NCI-H128 (cell line): ENCODE measurements around the gene RAB6A.
"Not testable (repeated sequence)": the region's sequence is repeated elsewhere in the genome, so short reads cannot be mapped to it uniquely, and the experiment has no call there.

Experiments
- DNase-seq: peaks from one replicate; lab custom pipeline; 2025; ENCODE audit not compliant: unreplicated experiment; lab: John Stamatoyannopoulos, UW

The RAB6A gene

GRCh38 chr11:73729594-73730206 lies 31.2 kb downstream of the RAB6A start:
- no peak for DNase-seq

- DNase-seq = no peak
Observed at GRCh38 chr11:73728000-73728399, 32.9 kb downstream of the RAB6A start.

DNA sequence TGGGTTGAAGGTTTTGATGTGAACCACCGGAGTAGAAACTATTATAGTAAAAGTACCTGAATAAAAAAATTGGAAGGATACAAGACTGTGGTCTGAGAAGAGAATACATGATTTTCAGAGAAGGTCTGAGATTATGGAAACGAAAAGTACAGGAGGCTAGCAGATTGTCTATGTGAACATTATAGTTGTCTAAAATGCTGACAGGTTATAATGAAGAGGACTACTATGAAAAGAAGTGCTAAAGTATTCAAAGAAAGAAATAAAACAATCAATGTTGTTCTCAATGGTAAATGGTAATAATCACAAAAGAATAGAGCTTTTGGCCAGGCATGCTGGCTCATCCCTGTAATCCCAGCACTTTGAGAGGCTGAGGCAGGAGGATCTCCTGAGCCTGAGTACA lies 34.0 kb downstream of the RAB6A start:
- DNase-seq = no peak

DNA sequence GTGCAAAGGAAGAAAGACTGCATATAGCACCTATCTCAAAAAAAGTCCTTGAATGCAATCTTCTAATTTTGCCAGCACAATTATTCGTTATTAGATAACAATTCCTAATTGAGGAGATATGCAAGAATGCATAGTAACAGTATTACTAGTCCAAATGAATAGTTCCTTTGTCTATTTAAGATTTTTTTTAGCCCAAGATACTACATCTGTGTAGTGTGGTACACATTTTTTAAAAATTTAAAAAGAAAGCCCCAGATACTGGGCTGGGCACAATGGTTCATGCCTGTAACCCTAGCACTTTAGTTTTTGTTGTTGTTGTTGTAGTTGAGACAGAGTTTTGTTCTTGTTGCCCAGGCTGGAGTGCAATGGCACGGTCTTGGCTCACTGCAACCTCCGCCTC lies 43.7 kb downstream of the RAB6A start:
- DNase-seq = no peak

GRCh38 chr11:73716153-73717056 lies 44.5 kb downstream of the RAB6A start:
- no peak for DNase-seq

- no peak for DNase-seq
Observed at GRCh38 chr11:73715541-73715940, 45.3 kb downstream of the RAB6A start.

- DNase-seq = no peak
Observed at GRCh38 chr11:73710964-73711363, 49.9 kb downstream of the RAB6A start.

GRCh38 chr11:73705053-73705452 lies 55.8 kb downstream of the RAB6A start:
- DNase-seq = no peak

- DNase-seq = no peak
Observed at GRCh38 chr11:73693899-73694525, 66.9 kb downstream of the RAB6A start.

DNA sequence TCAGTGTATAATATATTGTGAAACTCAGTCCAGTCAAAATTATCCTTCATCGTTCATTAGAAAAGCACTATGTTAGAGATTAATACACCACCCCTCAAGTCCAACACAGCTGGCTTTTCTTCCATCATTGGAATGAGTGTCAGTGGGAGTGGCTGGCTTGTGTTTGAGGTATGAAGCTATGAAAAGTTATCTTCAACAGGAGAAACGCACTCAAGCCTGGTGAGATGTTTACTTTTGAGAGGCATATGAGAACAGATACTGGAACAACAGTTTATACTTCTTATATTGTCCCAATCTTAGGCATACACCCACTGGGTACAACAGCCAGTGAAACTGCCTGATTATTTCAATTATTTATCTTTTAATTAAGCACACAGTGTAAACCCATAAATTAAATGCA lies 80.2 kb downstream of the RAB6A start:
- DNase-seq = no peak

- not testable (repeated sequence) for DNase-seq
Observed at GRCh38 chr11:73676552-73676951, 84.3 kb downstream of the RAB6A start.

DNA sequence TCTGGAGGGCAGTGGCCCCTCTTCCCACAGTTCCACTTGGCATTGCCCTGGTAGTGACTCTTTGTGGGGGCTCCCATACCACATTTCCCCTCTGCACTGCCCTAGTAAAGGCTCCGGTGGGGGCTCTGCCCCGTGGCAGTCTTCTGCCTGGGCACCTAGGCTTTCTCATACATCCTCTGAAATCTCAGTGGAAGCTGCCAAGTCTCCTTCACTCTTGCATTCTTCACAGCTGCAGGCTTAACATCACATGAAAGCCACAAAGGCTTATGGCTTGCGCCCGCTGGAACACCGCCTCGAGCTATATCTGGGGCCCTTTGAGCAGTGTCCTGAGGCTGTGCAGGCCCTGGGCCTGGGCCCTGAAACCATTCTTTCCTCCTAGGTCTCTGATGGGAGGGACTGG lies 89.2 kb downstream of the RAB6A start:
- no peak for DNase-seq

DNA sequence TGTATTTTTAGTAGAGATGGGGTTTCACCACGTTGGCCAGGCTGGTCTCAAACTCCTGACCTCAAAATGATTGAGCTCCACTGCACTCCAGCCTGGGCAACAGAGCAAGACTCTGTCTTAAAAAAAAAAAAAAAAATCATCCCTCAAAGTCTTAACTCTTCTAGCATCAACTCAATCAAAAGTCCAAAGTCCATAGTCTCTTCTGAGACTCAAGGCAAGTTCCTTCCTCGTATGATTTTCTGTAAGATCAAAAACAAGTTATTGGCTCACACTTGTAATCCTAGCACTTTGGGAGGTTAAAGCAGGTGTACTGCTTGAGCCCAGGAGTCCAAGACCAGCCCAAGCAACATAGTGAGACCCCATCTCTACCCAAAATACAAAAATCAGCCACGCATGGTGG lies 90.1 kb downstream of the RAB6A start:
- no peak for DNase-seq

DNA sequence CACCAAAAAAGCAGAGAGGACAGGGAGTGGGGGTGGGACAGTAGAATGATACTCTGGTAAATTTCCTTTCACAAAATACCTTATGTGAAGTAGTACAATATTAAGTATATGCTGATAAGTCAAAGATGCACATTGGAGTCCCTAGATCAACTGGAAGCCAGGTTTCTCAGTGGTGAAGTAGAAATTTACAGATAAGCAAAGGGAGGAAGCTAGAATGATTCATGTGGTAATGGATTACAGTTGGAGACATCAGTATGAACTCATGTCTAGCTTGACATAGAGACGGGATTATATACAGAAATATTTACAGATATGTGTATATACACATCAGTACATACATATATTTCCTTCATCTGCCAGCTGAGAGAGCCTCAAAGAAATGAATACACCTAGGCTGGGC lies 93.0 kb downstream of the RAB6A start:
- DNase-seq = no peak

- no peak for DNase-seq
Observed at GRCh38 chr11:73664877-73665276, 96.0 kb downstream of the RAB6A start.

- DNase-seq = no peak
Observed at GRCh38 chr11:73663604-73664495, 97.0 kb downstream of the RAB6A start.

DNA sequence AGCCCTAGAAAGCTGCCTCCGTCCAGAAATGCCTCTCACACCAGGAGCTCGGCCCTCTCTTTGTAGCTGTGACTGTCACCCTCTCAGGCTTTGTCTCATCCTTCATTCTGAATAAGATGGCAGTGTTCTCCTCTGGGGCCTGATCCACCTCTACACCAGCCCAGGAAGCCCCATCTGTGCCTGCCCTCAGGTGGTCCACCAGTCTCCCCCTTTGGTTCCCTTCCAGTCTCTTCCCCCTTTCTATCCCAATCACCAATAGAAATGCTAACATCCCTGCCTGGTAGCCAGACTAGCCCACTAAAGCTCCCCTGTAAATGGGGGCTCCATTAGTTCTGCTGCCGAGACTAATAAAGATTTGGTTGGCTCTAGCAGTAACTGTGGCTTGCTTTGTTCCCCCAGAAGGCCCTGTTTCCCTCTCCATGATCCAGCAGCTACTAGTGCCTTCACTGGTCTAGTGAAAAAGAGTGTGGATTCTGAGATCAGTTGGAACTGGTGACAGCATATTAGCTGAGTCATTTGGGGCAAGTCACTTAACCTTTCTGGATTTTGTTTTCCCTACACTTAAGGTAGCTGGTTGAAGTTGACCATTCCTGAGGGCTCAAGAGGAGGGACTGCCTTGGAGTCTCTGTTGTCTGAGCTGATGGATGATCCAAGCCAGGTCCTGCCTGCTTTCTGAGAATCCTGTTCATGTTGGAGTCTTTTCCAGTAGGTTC lies 98.3 kb downstream of the RAB6A start:
- no peak for DNase-seq

GRCh38 chr11:73661035-73661628 lies 99.7 kb downstream of the RAB6A start:
- peak; percentile 65 for DNase-seq

DNA sequence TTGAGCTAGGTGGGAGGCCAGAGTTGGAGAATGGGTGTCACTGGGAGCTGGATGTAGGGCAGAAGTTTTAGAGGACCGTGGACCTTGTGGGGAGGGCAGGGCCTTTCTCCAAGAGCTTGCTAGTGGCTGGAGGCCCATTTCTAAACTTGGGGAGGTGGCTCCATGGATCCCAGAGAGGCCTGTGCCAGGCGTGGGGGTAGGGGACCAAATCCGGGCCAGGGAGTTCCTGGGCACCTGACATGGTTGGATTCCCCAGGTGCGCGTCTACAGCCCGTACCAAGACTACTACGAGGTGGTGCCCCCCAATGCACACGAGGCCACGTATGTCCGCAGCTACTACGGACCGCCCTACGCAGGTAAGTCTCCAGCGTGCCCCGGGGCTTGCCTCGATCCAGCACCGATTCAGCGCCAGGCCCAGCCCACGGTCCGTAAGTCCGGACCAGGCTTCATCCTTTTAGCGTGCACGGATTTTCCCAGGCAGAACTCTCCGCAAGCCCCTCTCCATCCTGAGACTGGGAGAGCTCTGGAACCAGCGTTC lies 100.3 kb downstream of the RAB6A start:
- no peak for DNase-seq

- no peak for DNase-seq
Observed at GRCh38 chr11:73659961-73660360, 100.9 kb downstream of the RAB6A start.
